M059J (cell line): ENCODE measurements around the gene RTKN2. TPM values are rescaled to one million over a fixed set of nuclear protein-coding genes. Genes with fewer than 3 reads are reported as not detected.

Source experiments
- DNase-seq: peaks from one replicate; pipeline ENCODE4 v3.0.0-alpha.2; 2012; ENCODE audit warnings: low read depth
- total RNA-seq: library from RNA; depleted of rRNA; stranded (reverse); fragments of >200 nt; shearing (Covaris generic); gene quantifications from 2 replicates; pipeline ENCODE4 v1.2.3, GENCODE V29; 2014

RTKN2 gene
- total RNA-seq, 1 experiment from 2014 or later, result 7.9 TPM

- DNase-seq, result peak; percentile 77
These were observed 38.1 kb downstream of the RTKN2 start for GRCh38 chr10:62230344-62231121.

GRCh38 chr10:62225362-62225761, 43.3 kb downstream of the RTKN2 start:
- no peak for DNase-seq

GRCh38 chr10:62224606-62225005, 44.0 kb downstream of the RTKN2 start:
- peak; percentile 62 for DNase-seq

- no peak for DNase-seq
These were observed 51.0 kb downstream of the RTKN2 start for GRCh38 chr10:62217683-62218082.

- no peak for DNase-seq
These were observed 54.2 kb downstream of the RTKN2 start for GRCh38 chr10:62214364-62214874.

GRCh38 chr10:62205750-62206399, 62.8 kb downstream of the RTKN2 start:
- no peak for DNase-seq

- no peak for DNase-seq
These were observed 69.1 kb downstream of the RTKN2 start for GRCh38 chr10:62199584-62199983.

- DNase-seq, result no peak
These were observed 72.1 kb downstream of the RTKN2 start for GRCh38 chr10:62196528-62196927.

- no peak for DNase-seq
These were observed 73.0 kb downstream of the RTKN2 start for GRCh38 chr10:62195675-62195926.

- no peak for DNase-seq
These were observed 73.5 kb downstream of the RTKN2 start for GRCh38 chr10:62194924-62195674.

GRCh38 chr10:62193479-62193878, 75.2 kb downstream of the RTKN2 start:
- DNase-seq, result no peak

- no peak for DNase-seq
These were observed 79.5 kb downstream of the RTKN2 start for GRCh38 chr10:62189131-62189530.

GRCh38 chr10:62188021-62188616, 80.5 kb downstream of the RTKN2 start:
- DNase-seq, result no peak

GRCh38 chr10:62186999-62187675, 81.5 kb downstream of the RTKN2 start:
- DNase-seq, result peak; percentile 31

GRCh38 chr10:62185919-62186692, 82.5 kb downstream of the RTKN2 start:
- no peak for DNase-seq

GRCh38 chr10:62183857-62184795, 84.5 kb downstream of the RTKN2 start:
- DNase-seq, result no peak

- no peak for DNase-seq
These were observed 85.2 kb downstream of the RTKN2 start for GRCh38 chr10:62183442-62183841.

GRCh38 chr10:62182595-62182994, 86.0 kb downstream of the RTKN2 start:
- DNase-seq, result no peak

- DNase-seq, result no peak
These were observed 86.5 kb downstream of the RTKN2 start for GRCh38 chr10:62182171-62182570.

GRCh38 chr10:62180677-62181076, 88.0 kb downstream of the RTKN2 start:
- no peak for DNase-seq
